Liver (tissue), 9 donors: Measurements from ENCODE around the gene CHTF18. TPM values are rescaled to one million over a fixed set of nuclear protein-coding genes. Genes with fewer than 3 reads are reported as not detected.

ENCODE experiments used
- DNase-seq: peaks from one replicate; pipeline ENCODE4 v3.0.0-alpha.2; 2017; ENCODE audit warnings: low spot score
- H3K27ac ChIP-seq, 2 donors: one replicate each; pipeline ENCODE4 v1.7.0; 2013; ENCODE audit warnings: inconsistent platforms in 2 of 2, low read length in 2 of 2, control low read depth in 1 of 2, low read depth in 1 of 2, mild to moderate bottlenecking in 1 of 2
- H3K27me3 ChIP-seq, 4 donors: one replicate each; pipeline versions ENCODE4 v1.6.1 to v1.7.0; 2013; ENCODE audit warnings: low read length in 3 of 4, inconsistent platforms in 1 of 4, mild to moderate bottlenecking in 1 of 4, moderate library complexity in 1 of 4; ENCODE audit not compliant: control insufficient read depth in 4 of 4, insufficient read depth in 4 of 4
- H3K36me3 ChIP-seq, 4 donors: one replicate each; pipeline versions ENCODE4 v1.6.1 to v1.7.0; 2013; ENCODE audit warnings: low read length in 3 of 4, mild to moderate bottlenecking in 3 of 4, low read depth in 1 of 4, moderate library complexity in 1 of 4; ENCODE audit not compliant: control insufficient read depth in 4 of 4, insufficient read depth in 3 of 4
- H3K4me1 ChIP-seq, 4 donors: one replicate each; pipeline versions ENCODE4 v1.6.1 to v1.7.0; 2013; ENCODE audit warnings: low read length in 3 of 4, mild to moderate bottlenecking in 3 of 4, moderate library complexity in 1 of 4; ENCODE audit not compliant: control insufficient read depth in 4 of 4, insufficient read depth in 4 of 4
- H3K4me3 ChIP-seq, 3 donors: one replicate each; pipeline versions ENCODE4 v1.6.1 to v1.7.0; 2013; ENCODE audit warnings: low read length in 3 of 3, control low read depth in 1 of 3, low read depth in 1 of 3, mild to moderate bottlenecking in 1 of 3
- H3K9ac ChIP-seq, 2 donors: one replicate each; pipeline ENCODE4 v1.7.0; 2013; ENCODE audit warnings: low read length in 2 of 2, mild to moderate bottlenecking in 2 of 2, moderate library complexity in 2 of 2, control low read depth in 1 of 2, low read depth in 1 of 2
- H3K9me3 ChIP-seq, 4 donors: one replicate each; pipeline versions ENCODE4 v1.6.1 to v1.7.0; 2013; ENCODE audit warnings: low read length in 3 of 4; ENCODE audit not compliant: control insufficient read depth in 4 of 4
- EGR1 ChIP-seq, 2 donors: IDR thresholded peaks; 2 replicates each; pipeline ENCODE4 v1.6.1; 2016 to 2018; ENCODE audit warnings: antibody characterized with exemption in 2 of 2, low read depth in 2 of 2
- FOXA1 ChIP-seq: IDR thresholded peaks from 2 replicates; pipeline ENCODE4 v1.6.1; 2016; ENCODE audit warnings: antibody characterized with exemption
- GABPA ChIP-seq, 2 donors: IDR thresholded peaks in 1 of 2; conservative IDR thresholded peaks in 1 of 2; 2 replicates each; pipeline ENCODE4 v1.6.1; 2016; ENCODE audit warnings: antibody characterized with exemption in 2 of 2, mild to moderate bottlenecking in 1 of 2, moderate library complexity in 1 of 2
- HNF4A ChIP-seq, 2 donors: conservative IDR thresholded peaks; 2 replicates each; pipeline ENCODE4 v1.6.1; 2016; ENCODE audit warnings: antibody characterized with exemption in 2 of 2, mild to moderate bottlenecking in 2 of 2
- JUND ChIP-seq, 2 donors: IDR thresholded peaks; 2 replicates each; pipeline ENCODE4 v1.6.1; 2016; ENCODE audit warnings: antibody characterized with exemption in 2 of 2
- NR2F2 ChIP-seq: IDR thresholded peaks from 2 replicates; pipeline ENCODE4 v1.6.1; 2016; ENCODE audit warnings: antibody characterized with exemption
- RAD21 ChIP-seq, 2 donors: IDR thresholded peaks; 2 replicates each; pipeline ENCODE4 v1.6.1; 2016; ENCODE audit warnings: antibody characterized with exemption in 2 of 2, mild to moderate bottlenecking in 2 of 2
- RXRA ChIP-seq, 2 donors: IDR thresholded peaks; 2 replicates each; pipeline ENCODE4 v1.6.1; 2017 to 2018; ENCODE audit warnings: antibody characterized with exemption in 2 of 2, mild to moderate bottlenecking in 1 of 2
- SP1 ChIP-seq: IDR thresholded peaks from 2 replicates; pipeline ENCODE4 v1.6.1; 2018; ENCODE audit warnings: antibody characterized with exemption, mild to moderate bottlenecking
- YY1 ChIP-seq: IDR thresholded peaks from 2 replicates; pipeline ENCODE4 v1.6.1; 2016; ENCODE audit warnings: antibody characterized with exemption, mild to moderate bottlenecking
- WGBS: extraction: QIAGEN DNeasy Blood & Tissue Kit; methylation state at CpG from one replicate; pipeline ENCODE4 v1.1.7; 2013; 5-methylcytosine and 5-hydroxymethylcytosine counted together
- polyA plus RNA-seq, 2 donors: library from polyadenylated mRNA; stranded (reverse) in 1 of 2; unstranded in 1 of 2; fragments of 200-250 nt in 1 of 2; fragments of >200 nt in 1 of 2; fragmentation: Nextera tagmentation in 1 of 2; extraction: Ambion mirVana in 1 of 2; gene quantifications; one replicate each; pipeline versions ENCODE4 v1.2.1 to v1.2.3, GENCODE V29; 2013 to 2015
- total RNA-seq, 2 donors: library from RNA; depleted of rRNA; stranded (reverse); fragments of >200 nt; gene quantifications; one replicate each; pipeline ENCODE4 v1.2.3, GENCODE V29; 2014
- TF ChIP-seq, protein P1 (sequence below): IDR thresholded peaks from 2 replicates; pipeline ENCODE4 v1.6.1; 2016; ENCODE audit warnings: antibody characterized with exemption
- TF ChIP-seq, protein P2 (sequence below): IDR thresholded peaks from 2 replicates; pipeline ENCODE4 v1.6.1; 2016; ENCODE audit warnings: antibody characterized with exemption, mild to moderate bottlenecking
- TF ChIP-seq, protein P3 (sequence below): IDR thresholded peaks from 2 replicates; pipeline ENCODE4 v1.6.1; 2016; ENCODE audit warnings: antibody characterized with exemption
- TF ChIP-seq, protein P4 (sequence below): IDR thresholded peaks from 2 replicates; pipeline ENCODE4 v1.6.1; 2016; ENCODE audit warnings: antibody characterized with exemption
- donor health status: healthy.
- donor health status: healthy.
- donor health status: healthy.
- donor health status: healthy.
- donor health status: healthy.

CHTF18 gene
- total and polyA plus RNA-seq, 4 donors = 1.7 to 15.6 (median 3.9) TPM

DNA sequence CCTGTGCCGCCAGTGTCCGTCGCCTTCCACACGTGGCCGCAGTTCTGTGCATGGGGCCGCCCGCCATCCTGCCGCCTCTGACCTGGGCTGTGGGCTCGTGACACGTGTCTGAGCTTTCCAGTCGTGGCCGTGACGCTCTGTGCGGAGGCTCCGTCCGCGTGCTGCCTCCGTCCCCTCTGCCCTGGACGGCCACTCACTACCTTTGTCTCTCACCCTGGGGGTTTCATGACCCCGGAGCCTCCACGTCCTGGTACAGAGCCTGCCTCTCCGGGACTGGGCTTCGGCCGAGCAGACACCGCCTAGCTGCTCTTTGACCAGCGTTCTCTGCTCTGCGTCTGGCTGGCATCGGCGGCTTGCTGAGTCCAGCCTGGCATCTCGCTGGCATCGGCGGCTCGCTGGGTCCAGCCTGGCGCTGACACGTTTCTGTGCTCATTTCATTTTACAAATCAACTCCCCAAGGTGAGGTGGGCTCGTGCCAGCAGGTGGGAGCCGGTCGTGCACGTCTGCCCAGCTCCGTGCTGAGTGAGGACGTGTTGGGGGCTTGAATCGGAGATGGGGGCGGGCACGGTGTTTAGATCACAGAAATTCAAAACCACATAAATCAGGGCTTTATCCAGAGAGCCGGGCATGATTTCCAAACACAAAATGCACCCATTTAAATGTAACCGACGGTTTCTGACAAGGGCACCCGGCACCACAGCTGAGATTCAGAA, 56.4 kb downstream of the CHTF18 start:
- H3K4me3 ChIP-seq = no peak overlapping the region
- H3K9ac ChIP-seq = no peak overlapping the region
- no peak for DNase-seq
- no peaks in the 10 kb centered on the region for H3K4me1 ChIP-seq
- no peaks in the 10 kb centered on the region for H3K27me3 ChIP-seq
- TF ChIP-seq HNF4A (conservative IDR thresholded peaks at IDR 0.05) (no peak), JUND (IDR thresholded peaks at IDR 0.05) (no peak), GABPA (IDR thresholded peaks at IDR 0.05 in 1 of 2, conservative IDR thresholded peaks at IDR 0.05 in 1 of 2) (no peak), FOXA1 (no peak), EGR1 (IDR thresholded peaks at IDR 0.05; ENCODE audit: low read depth in 2 of 2) (no peak), RAD21 (IDR thresholded peaks at IDR 0.05) (no peak), YY1 (no peak), RXRA (IDR thresholded peaks at IDR 0.05) (no peak)
- TF ChIP-seq, protein P1, sequence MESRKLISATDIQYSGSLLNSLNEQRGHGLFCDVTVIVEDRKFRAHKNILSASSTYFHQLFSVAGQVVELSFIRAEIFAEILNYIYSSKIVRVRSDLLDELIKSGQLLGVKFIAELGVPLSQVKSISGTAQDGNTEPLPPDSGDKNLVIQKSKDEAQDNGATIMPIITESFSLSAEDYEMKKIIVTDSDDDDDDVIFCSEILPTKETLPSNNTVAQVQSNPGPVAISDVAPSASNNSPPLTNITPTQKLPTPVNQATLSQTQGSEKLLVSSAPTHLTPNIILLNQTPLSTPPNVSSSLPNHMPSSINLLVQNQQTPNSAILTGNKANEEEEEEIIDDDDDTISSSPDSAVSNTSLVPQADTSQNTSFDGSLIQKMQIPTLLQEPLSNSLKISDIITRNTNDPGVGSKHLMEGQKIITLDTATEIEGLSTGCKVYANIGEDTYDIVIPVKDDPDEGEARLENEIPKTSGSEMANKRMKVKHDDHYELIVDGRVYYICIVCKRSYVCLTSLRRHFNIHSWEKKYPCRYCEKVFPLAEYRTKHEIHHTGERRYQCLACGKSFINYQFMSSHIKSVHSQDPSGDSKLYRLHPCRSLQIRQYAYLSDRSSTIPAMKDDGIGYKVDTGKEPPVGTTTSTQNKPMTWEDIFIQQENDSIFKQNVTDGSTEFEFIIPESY = no peak
- TF ChIP-seq, protein P2, sequence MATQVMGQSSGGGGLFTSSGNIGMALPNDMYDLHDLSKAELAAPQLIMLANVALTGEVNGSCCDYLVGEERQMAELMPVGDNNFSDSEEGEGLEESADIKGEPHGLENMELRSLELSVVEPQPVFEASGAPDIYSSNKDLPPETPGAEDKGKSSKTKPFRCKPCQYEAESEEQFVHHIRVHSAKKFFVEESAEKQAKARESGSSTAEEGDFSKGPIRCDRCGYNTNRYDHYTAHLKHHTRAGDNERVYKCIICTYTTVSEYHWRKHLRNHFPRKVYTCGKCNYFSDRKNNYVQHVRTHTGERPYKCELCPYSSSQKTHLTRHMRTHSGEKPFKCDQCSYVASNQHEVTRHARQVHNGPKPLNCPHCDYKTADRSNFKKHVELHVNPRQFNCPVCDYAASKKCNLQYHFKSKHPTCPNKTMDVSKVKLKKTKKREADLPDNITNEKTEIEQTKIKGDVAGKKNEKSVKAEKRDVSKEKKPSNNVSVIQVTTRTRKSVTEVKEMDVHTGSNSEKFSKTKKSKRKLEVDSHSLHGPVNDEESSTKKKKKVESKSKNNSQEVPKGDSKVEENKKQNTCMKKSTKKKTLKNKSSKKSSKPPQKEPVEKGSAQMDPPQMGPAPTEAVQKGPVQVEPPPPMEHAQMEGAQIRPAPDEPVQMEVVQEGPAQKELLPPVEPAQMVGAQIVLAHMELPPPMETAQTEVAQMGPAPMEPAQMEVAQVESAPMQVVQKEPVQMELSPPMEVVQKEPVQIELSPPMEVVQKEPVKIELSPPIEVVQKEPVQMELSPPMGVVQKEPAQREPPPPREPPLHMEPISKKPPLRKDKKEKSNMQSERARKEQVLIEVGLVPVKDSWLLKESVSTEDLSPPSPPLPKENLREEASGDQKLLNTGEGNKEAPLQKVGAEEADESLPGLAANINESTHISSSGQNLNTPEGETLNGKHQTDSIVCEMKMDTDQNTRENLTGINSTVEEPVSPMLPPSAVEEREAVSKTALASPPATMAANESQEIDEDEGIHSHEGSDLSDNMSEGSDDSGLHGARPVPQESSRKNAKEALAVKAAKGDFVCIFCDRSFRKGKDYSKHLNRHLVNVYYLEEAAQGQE = no peak
- peaks cover 0 to 3% (median 0%) of the 10 kb centered on the region in 4 donors for H3K9me3 ChIP-seq
- no peaks in the 10 kb centered on the region for H3K36me3 ChIP-seq
- 92% methylated on average over 48 of the region's 48 CpGs for WGBS
- H3K27ac ChIP-seq = no peak overlapping the region

DNA sequence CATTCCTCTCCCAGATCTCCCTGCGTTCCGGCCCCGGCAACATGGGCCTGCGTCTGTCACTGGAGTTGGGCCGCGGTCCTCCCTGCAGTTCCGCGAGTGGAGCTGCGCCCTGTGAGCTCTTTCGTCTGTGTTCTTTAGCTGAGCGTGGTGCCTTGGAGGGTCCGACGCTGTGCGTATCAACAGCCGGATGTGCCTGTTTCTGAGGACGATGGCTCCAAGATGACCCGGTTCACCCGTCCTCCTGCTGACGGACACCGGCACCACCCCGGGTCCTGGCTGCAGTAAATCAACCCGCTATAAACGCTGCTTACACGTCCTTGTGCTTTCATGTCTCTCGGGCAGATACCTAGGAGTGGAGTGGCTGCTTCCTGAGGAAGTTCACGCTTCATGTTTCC, 56.9 kb downstream of the CHTF18 start:
- Histone ChIP-seq H3K9ac (no peak overlapping the region), H3K27me3 (no peaks in the 10 kb centered on the region), H3K9me3 (peaks cover 0 to 3% (median 1%) of the 10 kb centered on the region in 4 donors), H3K4me1 (no peaks in the 10 kb centered on the region), H3K36me3 (no peaks in the 10 kb centered on the region), H3K4me3 (no peak overlapping the region), H3K27ac (no peak overlapping the region)
- DNase-seq = no peak
- 84% methylated on average over 26 of the region's 26 CpGs for WGBS
- TF ChIP-seq, protein P3, sequence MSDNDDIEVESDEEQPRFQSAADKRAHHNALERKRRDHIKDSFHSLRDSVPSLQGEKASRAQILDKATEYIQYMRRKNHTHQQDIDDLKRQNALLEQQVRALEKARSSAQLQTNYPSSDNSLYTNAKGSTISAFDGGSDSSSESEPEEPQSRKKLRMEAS = no peak
- TF ChIP-seq FOXA1 (no peak), NR2F2 (no peak), HNF4A (conservative IDR thresholded peaks at IDR 0.05) (no peak), JUND (IDR thresholded peaks at IDR 0.05) (no peak), YY1 (no peak), RXRA (IDR thresholded peaks at IDR 0.05) (no peak), SP1 (no peak)
- TF ChIP-seq, protein P4, sequence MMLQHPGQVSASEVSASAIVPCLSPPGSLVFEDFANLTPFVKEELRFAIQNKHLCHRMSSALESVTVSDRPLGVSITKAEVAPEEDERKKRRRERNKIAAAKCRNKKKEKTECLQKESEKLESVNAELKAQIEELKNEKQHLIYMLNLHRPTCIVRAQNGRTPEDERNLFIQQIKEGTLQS = no peak
- TF ChIP-seq, protein P1 = no peak
- TF ChIP-seq, protein P2 = no peak
